Measurements from ENCODE around the gene VTI1A. TPM values are rescaled to one million over a fixed set of nuclear protein-coding genes. Genes with fewer than 3 reads are reported as not detected.

Gene VTI1A
- total RNA-seq, 3 donors from 2014 or later: 36.2 to 55.9 (median 44.4) TPM

GRCh38 chr10:112640638-112641037 lies 193.6 kb downstream of the VTI1A start:
- no peaks in the 10 kb centered on the region for H3K36me3 ChIP-seq (ENCODE audit: low read depth)
- TF ChIP-seq, protein P1, sequence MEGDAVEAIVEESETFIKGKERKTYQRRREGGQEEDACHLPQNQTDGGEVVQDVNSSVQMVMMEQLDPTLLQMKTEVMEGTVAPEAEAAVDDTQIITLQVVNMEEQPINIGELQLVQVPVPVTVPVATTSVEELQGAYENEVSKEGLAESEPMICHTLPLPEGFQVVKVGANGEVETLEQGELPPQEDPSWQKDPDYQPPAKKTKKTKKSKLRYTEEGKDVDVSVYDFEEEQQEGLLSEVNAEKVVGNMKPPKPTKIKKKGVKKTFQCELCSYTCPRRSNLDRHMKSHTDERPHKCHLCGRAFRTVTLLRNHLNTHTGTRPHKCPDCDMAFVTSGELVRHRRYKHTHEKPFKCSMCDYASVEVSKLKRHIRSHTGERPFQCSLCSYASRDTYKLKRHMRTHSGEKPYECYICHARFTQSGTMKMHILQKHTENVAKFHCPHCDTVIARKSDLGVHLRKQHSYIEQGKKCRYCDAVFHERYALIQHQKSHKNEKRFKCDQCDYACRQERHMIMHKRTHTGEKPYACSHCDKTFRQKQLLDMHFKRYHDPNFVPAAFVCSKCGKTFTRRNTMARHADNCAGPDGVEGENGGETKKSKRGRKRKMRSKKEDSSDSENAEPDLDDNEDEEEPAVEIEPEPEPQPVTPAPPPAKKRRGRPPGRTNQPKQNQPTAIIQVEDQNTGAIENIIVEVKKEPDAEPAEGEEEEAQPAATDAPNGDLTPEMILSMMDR (IDR thresholded peaks at IDR 0.05): no peak
- intact Hi-C loops (cut with DNase I, micrococcal nuclease): no loop called here
- H3K4me1 ChIP-seq (ENCODE audit: low read depth): peaks cover 9% of the 10 kb centered on the region
- H3K4me3 ChIP-seq: no peak overlapping the region
- DNase-seq (no peak), ATAC-seq (no peak)
- no peaks in the 10 kb centered on the region for H3K9me3 ChIP-seq

- no peak overlapping the region for H3K4me3 ChIP-seq
- no peak for DNase-seq
- H3K9me3 ChIP-seq: no peaks in the 10 kb centered on the region
- no peaks in the 10 kb centered on the region for H3K36me3 ChIP-seq (ENCODE audit: low read depth)
- H3K4me1 ChIP-seq (ENCODE audit: low read depth): no peaks in the 10 kb centered on the region
- no peak for ATAC-seq
- intact Hi-C loops (cut with DNase I, micrococcal nuclease): no loop called here
- TF ChIP-seq, protein P1 (IDR thresholded peaks at IDR 0.05): no peak
Observed at GRCh38 chr10:112643600-112644264, 196.7 kb downstream of the VTI1A start.

- H3K4me1 ChIP-seq (ENCODE audit: low read depth): no peaks in the 10 kb centered on the region
- no peak for ATAC-seq
- intact Hi-C loops (cut with DNase I, micrococcal nuclease): no loop called here
- H3K36me3 ChIP-seq (ENCODE audit: low read depth): no peaks in the 10 kb centered on the region
- DNase-seq: no peak
- no peak overlapping the region for H3K4me3 ChIP-seq
- no peaks in the 10 kb centered on the region for H3K9me3 ChIP-seq
- TF ChIP-seq, protein P1 (IDR thresholded peaks at IDR 0.05): no peak
Observed at GRCh38 chr10:112644265-112644645, 197.2 kb downstream of the VTI1A start.

DNA sequence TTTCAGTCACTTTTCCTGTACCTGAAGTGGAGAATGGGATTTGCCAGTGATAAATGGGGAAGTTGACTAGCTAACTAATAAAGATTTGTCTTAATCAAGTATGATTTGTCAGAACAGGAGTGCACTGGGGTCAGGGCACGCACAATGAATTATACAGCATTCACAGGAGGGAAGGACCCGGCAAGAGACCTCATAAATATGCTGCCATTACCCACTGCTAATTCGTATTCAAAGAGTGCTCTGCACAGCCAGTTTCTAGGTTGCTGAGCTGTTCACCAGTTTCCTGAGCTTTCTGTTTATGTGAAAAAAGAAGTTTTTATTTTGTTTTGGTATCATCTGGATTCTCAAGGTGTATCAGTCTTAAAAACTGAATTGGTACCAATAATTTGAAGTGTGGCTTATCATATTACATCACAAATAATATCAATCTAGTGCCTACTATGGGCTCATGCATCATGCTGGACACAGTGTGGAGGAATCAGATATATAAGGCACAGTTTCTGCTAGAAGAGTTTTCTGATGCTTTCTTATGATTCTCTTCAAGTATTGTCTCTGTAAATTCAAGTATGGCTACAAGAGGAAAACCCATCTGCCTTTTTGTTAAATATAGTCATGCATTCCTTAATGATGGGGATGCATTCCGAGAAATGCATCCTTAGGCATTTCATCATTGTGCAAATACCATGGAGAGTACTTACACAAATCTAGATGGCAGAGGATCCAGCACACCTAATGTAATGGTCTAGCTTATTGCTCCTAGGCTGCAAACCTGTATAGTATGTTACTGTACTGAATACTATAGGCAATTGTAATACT lies 202.2 kb downstream of the VTI1A start:
- no peak for DNase-seq
- H3K4me1 ChIP-seq (ENCODE audit: low read depth): no peaks in the 10 kb centered on the region
- H3K36me3 ChIP-seq (ENCODE audit: low read depth): no peaks in the 10 kb centered on the region
- no peak overlapping the region for H3K4me3 ChIP-seq
- no peaks in the 10 kb centered on the region for H3K9me3 ChIP-seq
- intact Hi-C loops (cut with DNase I, micrococcal nuclease): no loop called here
- TF ChIP-seq, protein P1 (IDR thresholded peaks at IDR 0.05): no peak
- no peak for ATAC-seq

GRCh38 chr10:112649822-112650152 lies 202.8 kb downstream of the VTI1A start:
- no peaks in the 10 kb centered on the region for H3K4me1 ChIP-seq (ENCODE audit: low read depth)
- TF ChIP-seq, protein P1 (IDR thresholded peaks at IDR 0.05): no peak
- H3K9me3 ChIP-seq: no peaks in the 10 kb centered on the region
- H3K36me3 ChIP-seq (ENCODE audit: low read depth): no peaks in the 10 kb centered on the region
- no peak overlapping the region for H3K4me3 ChIP-seq
- ATAC-seq (no peak), DNase-seq (no peak)
- intact Hi-C loops (cut with DNase I, micrococcal nuclease): no loop called here
